Hematopoietic multipotent progenitor cell treated with erythropoietin and hydrocortisone succinate and interleukin-3 and kit ligand, for 15 days (in vitro differentiated cells): ENCODE results near the gene PDCD1.
"Not testable (repeated sequence)": the region's sequence is repeated elsewhere in the genome, so short reads cannot be mapped to it uniquely, and the experiment has no call there.

Source experiments
- DNase-seq: peaks from one replicate; pipeline ENCODE4 v3.0.0-alpha.2; 2015; ENCODE audit warnings: low spot score

The PDCD1 gene

DNA sequence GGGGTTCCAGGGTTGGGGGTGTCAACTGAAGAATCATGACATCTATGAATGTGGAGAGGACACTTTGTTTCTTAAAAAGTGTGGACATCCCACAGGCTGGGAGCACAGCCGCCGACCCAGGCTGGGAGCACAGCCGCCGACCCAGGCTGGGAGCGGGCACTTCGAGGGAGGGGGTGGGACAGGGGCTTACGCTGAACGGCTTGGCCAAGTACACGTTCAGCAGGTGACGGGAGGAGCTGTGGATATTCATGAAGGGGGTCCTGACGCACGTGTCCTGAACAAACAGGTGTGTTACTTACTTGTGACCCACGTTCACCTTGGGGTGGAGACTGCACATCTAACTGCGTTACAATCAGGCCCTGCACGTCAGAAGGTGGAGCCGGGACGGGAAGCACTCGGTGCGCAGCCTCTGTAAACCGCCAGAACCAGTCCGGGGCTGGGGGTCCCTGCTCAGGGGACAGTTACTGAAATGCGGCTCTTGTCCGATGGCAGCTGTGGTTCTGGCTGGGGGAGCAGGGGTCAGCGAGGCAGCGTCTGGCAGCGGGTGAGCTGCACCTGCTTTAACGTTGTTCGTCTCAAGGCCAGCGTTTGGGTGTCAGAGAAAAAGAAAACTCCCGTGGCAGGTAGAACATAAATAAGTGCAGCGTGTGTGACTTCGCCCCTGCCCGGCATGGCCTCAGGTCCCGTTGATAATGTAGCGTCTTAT lies 58.3 kb downstream of the PDCD1 start:
- DNase-seq, result not testable (repeated sequence)
